Hematopoietic multipotent progenitor cell treated with erythropoietin and hydrocortisone succinate and interleukin-3 and kit ligand, for 17 days (in vitro differentiated cells): ENCODE results near the gene APOBEC3A.
"Not testable (repeated sequence)": the region's sequence is repeated elsewhere in the genome, so short reads cannot be mapped to it uniquely, and the experiment has no call there.

Source experiments
- DNase-seq: peaks from one replicate; pipeline ENCODE4 v3.0.0-alpha.2; 2015; ENCODE audit warnings: low spot score

The APOBEC3A gene

GRCh38 chr22:38958651-38958943 is 1.2 kb downstream of the APOBEC3A start:
- DNase-seq = not testable (repeated sequence)

GRCh38 chr22:38959590-38959989 is 2.2 kb downstream of the APOBEC3A start:
- DNase-seq = no peak

- not testable (repeated sequence) for DNase-seq
Observed at GRCh38 chr22:38960673-38961072, 3.3 kb downstream of the APOBEC3A start.

GRCh38 chr22:38963291-38963738 is 5.9 kb downstream of the APOBEC3A start:
- DNase-seq = not testable (repeated sequence)

- peak; percentile 73 for DNase-seq
Observed at GRCh38 chr22:38963872-38964271, 6.5 kb downstream of the APOBEC3A start.

GRCh38 chr22:38964306-38964705 is 6.9 kb downstream of the APOBEC3A start:
- no peak for DNase-seq

- no peak for DNase-seq
Observed at GRCh38 chr22:38964989-38965388, 7.6 kb downstream of the APOBEC3A start.

- no peak for DNase-seq
Observed at GRCh38 chr22:38965614-38966379, 8.4 kb downstream of the APOBEC3A start.

- no peak for DNase-seq
Observed at GRCh38 chr22:38966380-38966702, 8.9 kb downstream of the APOBEC3A start.

GRCh38 chr22:38966942-38967341 is 9.5 kb downstream of the APOBEC3A start:
- no peak for DNase-seq

GRCh38 chr22:38967451-38968450 is 10.3 kb downstream of the APOBEC3A start:
- no peak for DNase-seq

- no peak for DNase-seq
Observed at GRCh38 chr22:38968801-38969200, 11.4 kb downstream of the APOBEC3A start.

- no peak for DNase-seq
Observed at GRCh38 chr22:38970551-38970950, 13.1 kb downstream of the APOBEC3A start.

GRCh38 chr22:38971202-38971601 is 13.8 kb downstream of the APOBEC3A start:
- DNase-seq = no peak

GRCh38 chr22:38971791-38972190 is 14.4 kb downstream of the APOBEC3A start:
- no peak for DNase-seq

- no peak for DNase-seq
Observed at GRCh38 chr22:38972558-38972957, 15.1 kb downstream of the APOBEC3A start.

- DNase-seq = peak; percentile 62
Observed at GRCh38 chr22:38973289-38974169, 16.1 kb downstream of the APOBEC3A start.

GRCh38 chr22:38974170-38974825 is 16.9 kb downstream of the APOBEC3A start:
- DNase-seq = no peak

GRCh38 chr22:38974826-38975175 is 17.4 kb downstream of the APOBEC3A start:
- no peak for DNase-seq

GRCh38 chr22:38977289-38977688 is 19.9 kb downstream of the APOBEC3A start:
- DNase-seq = not testable (repeated sequence)

GRCh38 chr22:38980587-38980986 is 23.2 kb downstream of the APOBEC3A start:
- DNase-seq = not testable (repeated sequence)
